ENCODE data around the gene ATP6V1F. TPM values are rescaled to one million over a fixed set of nuclear protein-coding genes. Genes with fewer than 3 reads are reported as not detected.

ATP6V1F gene
- total and polyA plus RNA-seq, 8 donors: 2.0 to 282 (median 67.7) TPM

GRCh38 chr7:128900237-128900636, 37.6 kb downstream of the ATP6V1F start:
- no peak for TF ChIP-seq EP300 (IDR thresholded peaks at IDR 0.05)
- no peak for TF ChIP-seq CTCF (IDR thresholded peaks at IDR 0.05)
- no peak overlapping the region for H3K4me3 ChIP-seq
- H3K36me3 ChIP-seq: no peaks in the 10 kb centered on the region
- H3K4me1 ChIP-seq: peaks cover 0 to 15% (median 3%) of the 10 kb centered on the region in 4 donors
- H3K9me3 ChIP-seq: peaks cover 0 to 9% (median 0%) of the 10 kb centered on the region in 4 donors
- H3K27ac ChIP-seq: no peak overlapping the region
- H3K27me3 ChIP-seq: peaks cover 0 to 12% (median 0%) of the 10 kb centered on the region in 3 donors
- no peak for DNase-seq
- WGBS, 5 donors: 57 to 69% (median 63%) methylated on average over 1 of the region's 1 CpG
- intact Hi-C loops (cut with DNase I; ENCODE audit: low total_unique reads): no loop called here

GRCh38 chr7:128902761-128903585, 40.3 kb downstream of the ATP6V1F start:
- 52 to 69% (median 62%) methylated on average over 11 to 12 of the region's 12 CpGs for WGBS, 5 donors
- Histone ChIP-seq H3K4me3 (no peak overlapping the region), H3K27ac (no peak overlapping the region), H3K9me3 (peaks cover 0 to 9% (median 0%) of the 10 kb centered on the region in 4 donors), H3K4me1 (peaks cover 0 to 15% (median 3%) of the 10 kb centered on the region in 4 donors), H3K27me3 (peaks cover 0 to 30% (median 3%) of the 10 kb centered on the region in 3 donors), H3K36me3 (no peaks in the 10 kb centered on the region)
- TF ChIP-seq POLR2AphosphoS5 (IDR thresholded peaks at IDR 0.05): no peak
- TF ChIP-seq CTCF (IDR thresholded peaks at IDR 0.05): no peak
- TF ChIP-seq POLR2A (IDR thresholded peaks at IDR 0.05): no peak
- no peak for TF ChIP-seq EP300 (IDR thresholded peaks at IDR 0.05)
- intact Hi-C loops (cut with DNase I; ENCODE audit: low total_unique reads): no loop called here
- DNase-seq: peak in 1 of 2 donors; percentile 44

GRCh38 chr7:128903621-128904361, 41.1 kb downstream of the ATP6V1F start:
- H3K27me3 ChIP-seq: peaks cover 0 to 37% (median 7%) of the 10 kb centered on the region in 3 donors
- intact Hi-C loops (cut with DNase I; ENCODE audit: low total_unique reads): no loop called here
- TF ChIP-seq POLR2AphosphoS5 (IDR thresholded peaks at IDR 0.05) (no peak), POLR2A (IDR thresholded peaks at IDR 0.05) (no peak), CTCF (IDR thresholded peaks at IDR 0.05) (no peak), EP300 (IDR thresholded peaks at IDR 0.05) (no peak)
- H3K4me3 ChIP-seq: no peak overlapping the region
- H3K36me3 ChIP-seq: no peaks in the 10 kb centered on the region
- H3K27ac ChIP-seq: no peak overlapping the region
- WGBS, 5 donors: 77 to 85% (median 83%) methylated on average over 5 to 14 of the region's 14 CpGs
- H3K9me3 ChIP-seq: peaks cover 0 to 9% (median 0%) of the 10 kb centered on the region in 4 donors
- peaks cover 0 to 15% (median 3%) of the 10 kb centered on the region in 4 donors for H3K4me1 ChIP-seq
- no peak for DNase-seq

GRCh38 chr7:128904381-128905197, 41.9 kb downstream of the ATP6V1F start:
- DNase-seq: peak in 1 of 2 donors; percentile 75
- peaks cover 0 to 3% (median 0%) of the 10 kb centered on the region in 4 donors for H3K9me3 ChIP-seq
- H3K36me3 ChIP-seq: no peaks in the 10 kb centered on the region
- H3K27ac ChIP-seq: no peak overlapping the region
- intact Hi-C loops (cut with DNase I; ENCODE audit: low total_unique reads): loop anchor here (5.0 kb wide), 1 partner anchor 173 kb away; no protein-coding TSS in a partner anchor
- TF ChIP-seq EP300 (IDR thresholded peaks at IDR 0.05) (no peak), CTCF (IDR thresholded peaks at IDR 0.05) (peak in 5 of 7 experiments; percentile 44 to 64 (median 50)), POLR2A (IDR thresholded peaks at IDR 0.05) (no peak), POLR2AphosphoS5 (IDR thresholded peaks at IDR 0.05) (no peak)
- H3K4me1 ChIP-seq: peaks cover 2 to 20% (median 5%) of the 10 kb centered on the region in 4 donors
- 30 to 37% (median 31%) methylated on average over 8 of the region's 8 CpGs for WGBS, 5 donors
- no peak overlapping the region for H3K4me3 ChIP-seq
- H3K27me3 ChIP-seq: peaks cover 0 to 45% (median 10%) of the 10 kb centered on the region in 3 donors

Measured in stomach (tissue), 9 donors.